Spleen (tissue), 11 donors: ENCODE measurements around the gene B9D1. TPM values are rescaled to one million over a fixed set of nuclear protein-coding genes. Genes with fewer than 3 reads are reported as not detected.
A peak's percentile ranks its signal among the peaks of the same experiment; 100 is the strongest.

Experiments used
- DNase-seq: peaks from one replicate; pipeline ENCODE4 v3.0.0-alpha.2; 2020
- H3K27ac ChIP-seq, 8 donors: fragments of 200-600 bp; sonication (generic) in 7 of 8; 1 replicate in 4 of 8; 2 replicates in 4 of 8; pipeline versions ENCODE4 v1.5.0 to v1.8.0; 2016 to 2021; ENCODE audit warnings: inconsistent platforms in 4 of 8, mild to moderate bottlenecking in 4 of 8, moderate library complexity in 1 of 8
- H3K27me3 ChIP-seq, 7 donors: fragments of 200-600 bp; sonication (generic) in 6 of 7; replicated peaks in 1 of 7; 1 replicate in 4 of 7; 2 replicates in 3 of 7; pipeline versions ENCODE4 v1.5.0 to v1.8.0; 2016 to 2021; ENCODE audit warnings: inconsistent platforms in 3 of 7, mild to moderate bottlenecking in 1 of 7
- H3K36me3 ChIP-seq, 6 donors: fragments of 200-600 bp; sonication (generic) in 5 of 6; 1 replicate in 4 of 6; 2 replicates in 2 of 6; pipeline versions ENCODE4 v1.5.0 to v1.8.0; 2016 to 2021; ENCODE audit warnings: inconsistent platforms in 2 of 6
- H3K4me1 ChIP-seq, 6 donors: fragments of 200-600 bp; sonication (generic) in 5 of 6; 1 replicate in 3 of 6; 2 replicates in 3 of 6; pipeline versions ENCODE4 v1.5.0 to v1.8.0; 2016 to 2021; ENCODE audit warnings: inconsistent platforms in 3 of 6
- H3K4me3 ChIP-seq, 8 donors: fragments of 200-600 bp; sonication (generic) in 7 of 8; 1 replicate in 4 of 8; 2 replicates in 4 of 8; pipeline versions ENCODE4 v1.5.0 to v1.8.0; 2016 to 2021; ENCODE audit warnings: inconsistent platforms in 4 of 8, mild to moderate bottlenecking in 4 of 8, moderate library complexity in 2 of 8
- H3K9me3 ChIP-seq, 8 donors: fragments of 200-600 bp; sonication (generic) in 7 of 8; 1 replicate in 4 of 8; 2 replicates in 4 of 8; pipeline versions ENCODE4 v1.5.0 to v1.8.0; 2016 to 2021; ENCODE audit warnings: inconsistent platforms in 4 of 8
- POLR2A ChIP-seq, 3 donors: fragments of 450-650 bp; IDR thresholded peaks; one replicate each; pipeline ENCODE4 v1.5.1; 2017; ENCODE audit warnings: antibody characterized with exemption in 3 of 3, mild to moderate bottlenecking in 1 of 3
- POLR2AphosphoS5 ChIP-seq, 3 donors: sonication (generic); formaldehyde crosslinking; IDR thresholded peaks; one replicate each; pipeline ENCODE4 v1.5.1; 2017; ENCODE audit warnings: antibody characterized with exemption in 3 of 3
- WGBS, 5 donors: extraction: QIAGEN DNeasy Blood & Tissue Kit in 3 of 5; methylation state at CpG; one replicate each; pipeline versions ENCODE4 v1.1.5 to v1.1.7; 2013 to 2018; 5-methylcytosine and 5-hydroxymethylcytosine counted together
- intact Hi-C: fragments of 100-400 bp; cut with DNase I; formaldehyde crosslinking; loops from one replicate; pipeline ENCODE4 v1.15.0; 2023; ENCODE audit warnings: low total_unique reads
- polyA plus RNA-seq, 3 donors: library from polyadenylated mRNA; stranded (reverse); fragments of 200-250 nt; gene quantifications; one replicate each; pipeline ENCODE4 v1.2.1, GENCODE V29; 2013
- total RNA-seq, 7 donors: library from RNA; depleted of rRNA in 3 of 7; stranded (reverse); fragments of >200 nt in 3 of 7; fragmentation: NEBNext Ultra II Directional in 4 of 7; extraction: Animal tissue kit (Norgen Biotek cat#: 25700) in 4 of 7; gene quantifications; one replicate each; pipeline versions ENCODE4 v1.1.0 to v1.2.1, GENCODE V29; 2016 to 2021
- TF ChIP-seq, protein P1 (sequence below), 11 experiments: fragments of 200-600 bp in 7 of 11; fragments of 450-650 bp in 4 of 11; sonication (generic) in 4 of 11; IDR thresholded peaks in 8 of 11; conservative IDR thresholded peaks in 3 of 11; 1 replicate in 7 of 11; 2 replicates in 4 of 11; pipeline versions ENCODE4 v1.4.0 to v1.8.0; 2016 to 2021; ENCODE audit warnings: antibody characterized with exemption in 11 of 11, inconsistent platforms in 4 of 11, mild to moderate bottlenecking in 1 of 11
- donor health status: healthy with polysubstance abuse.
- donor health status: DM: no; HTN: no; CAD: no; lungs with moderate emphysema.
- donor health status: DM: no; HTN: no; CAD: no.
- donor health status: Bipolar disorder and iron deficiency.
- donor health status: healthy.
- donor health status: DM: no; HTN: no; CAD: no.
- donor health status: DM: yes; HTN: yes; CAD: no.

The B9D1 gene
- total and polyA plus RNA-seq, 10 donors: 4.3 to 14.1 (median 7.3) TPM

DNA sequence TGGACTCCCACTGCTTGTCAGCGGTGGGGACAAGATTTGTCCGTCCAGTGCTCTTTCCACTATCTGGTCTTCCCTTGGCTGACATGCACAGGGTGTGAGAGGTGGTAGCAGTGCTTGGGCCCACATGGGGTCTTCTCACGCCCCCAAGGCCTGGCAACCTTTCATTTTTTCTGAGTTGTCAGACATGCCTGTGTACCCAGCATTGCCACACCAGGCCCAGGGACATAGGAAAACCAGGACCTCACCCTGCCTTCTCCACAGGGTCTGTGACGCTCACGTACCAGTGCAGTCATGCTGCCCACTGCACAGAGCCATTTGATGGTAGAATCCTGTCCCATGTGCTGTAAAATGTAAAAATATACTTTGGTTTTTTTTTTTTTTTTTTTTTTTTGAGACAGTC is 57.8 kb downstream of the B9D1 start:
- H3K36me3 ChIP-seq: peaks cover 0 to 2% (median 0%) of the 10 kb centered on the region in 6 donors
- WGBS, 5 donors: 82 to 93% (median 87%) methylated on average over 5 of the region's 5 CpGs
- H3K27me3 ChIP-seq: peaks cover 0 to 39% (median 0%) of the 10 kb centered on the region in 7 donors
- peak overlapping the region; percentile 13 to 82 (median 66) for H3K27ac ChIP-seq
- H3K4me1 ChIP-seq: peaks cover 44 to 82% (median 63%) of the 10 kb centered on the region in 6 donors
- intact Hi-C loops: no loop called here
- no peaks in the 10 kb centered on the region for H3K9me3 ChIP-seq
- DNase-seq: peak; percentile 69
- TF ChIP-seq, protein P1, sequence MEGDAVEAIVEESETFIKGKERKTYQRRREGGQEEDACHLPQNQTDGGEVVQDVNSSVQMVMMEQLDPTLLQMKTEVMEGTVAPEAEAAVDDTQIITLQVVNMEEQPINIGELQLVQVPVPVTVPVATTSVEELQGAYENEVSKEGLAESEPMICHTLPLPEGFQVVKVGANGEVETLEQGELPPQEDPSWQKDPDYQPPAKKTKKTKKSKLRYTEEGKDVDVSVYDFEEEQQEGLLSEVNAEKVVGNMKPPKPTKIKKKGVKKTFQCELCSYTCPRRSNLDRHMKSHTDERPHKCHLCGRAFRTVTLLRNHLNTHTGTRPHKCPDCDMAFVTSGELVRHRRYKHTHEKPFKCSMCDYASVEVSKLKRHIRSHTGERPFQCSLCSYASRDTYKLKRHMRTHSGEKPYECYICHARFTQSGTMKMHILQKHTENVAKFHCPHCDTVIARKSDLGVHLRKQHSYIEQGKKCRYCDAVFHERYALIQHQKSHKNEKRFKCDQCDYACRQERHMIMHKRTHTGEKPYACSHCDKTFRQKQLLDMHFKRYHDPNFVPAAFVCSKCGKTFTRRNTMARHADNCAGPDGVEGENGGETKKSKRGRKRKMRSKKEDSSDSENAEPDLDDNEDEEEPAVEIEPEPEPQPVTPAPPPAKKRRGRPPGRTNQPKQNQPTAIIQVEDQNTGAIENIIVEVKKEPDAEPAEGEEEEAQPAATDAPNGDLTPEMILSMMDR (IDR thresholded peaks at IDR 0.05 in 8 of 11, conservative IDR thresholded peaks at IDR 0.05 in 3 of 11): no peak
- TF ChIP-seq POLR2A (IDR thresholded peaks at IDR 0.05) (no peak), POLR2AphosphoS5 (IDR thresholded peaks at IDR 0.05) (no peak)
- no peak overlapping the region for H3K4me3 ChIP-seq

GRCh38 chr17:19304209-19304608 is 58.3 kb downstream of the B9D1 start:
- 29 to 54% (median 34%) methylated on average over 6 to 7 of the region's 7 CpGs for WGBS, 5 donors

GRCh38 chr17:19303367-19303776 is 59.2 kb downstream of the B9D1 start:
- TF ChIP-seq POLR2AphosphoS5 (IDR thresholded peaks at IDR 0.05) (peak in 2 of 3 donors; percentile 39 to 44), POLR2A (IDR thresholded peaks at IDR 0.05) (no peak)
- peak; percentile 79 for DNase-seq
- Histone ChIP-seq H3K4me1 (peaks cover 44 to 81% (median 61%) of the 10 kb centered on the region in 6 donors), H3K9me3 (no peaks in the 10 kb centered on the region), H3K36me3 (no peaks in the 10 kb centered on the region), H3K4me3 (no peak overlapping the region), H3K27ac (peak overlapping the region in 7 of 8 donors; percentile 37 to 82 (median 71)), H3K27me3 (peaks cover 0 to 36% (median 0%) of the 10 kb centered on the region in 7 donors)
- 37 to 64% (median 58%) methylated on average over 6 to 9 of the region's 9 CpGs for WGBS, 5 donors
- intact Hi-C loops: no loop called here

More at GRCh38 chr17:19304209-19304608, 58.3 kb downstream of the B9D1 start:
- intact Hi-C loops: no loop called here
- TF ChIP-seq POLR2A (IDR thresholded peaks at IDR 0.05): no peak
- peak; percentile 59 to 86 (median 60) for TF ChIP-seq POLR2AphosphoS5 (IDR thresholded peaks at IDR 0.05)
- H3K27me3 ChIP-seq: peaks cover 0 to 38% (median 0%) of the 10 kb centered on the region in 7 donors
- DNase-seq: peak; percentile 89
- no peaks in the 10 kb centered on the region for H3K9me3 ChIP-seq
- H3K4me3 ChIP-seq: no peak overlapping the region
- H3K36me3 ChIP-seq: no peaks in the 10 kb centered on the region
- H3K27ac ChIP-seq: peak overlapping the region; percentile 26 to 82 (median 66)
- peaks cover 44 to 81% (median 61%) of the 10 kb centered on the region in 6 donors for H3K4me1 ChIP-seq

GRCh38 chr17:19302791-19303331 is 59.7 kb downstream of the B9D1 start:
- H3K27ac ChIP-seq: peak overlapping the region in 7 of 8 donors; percentile 37 to 82 (median 71)
- peak; percentile 77 for DNase-seq

GRCh38 chr17:19301973-19302372 is 60.5 kb downstream of the B9D1 start:
- Histone ChIP-seq H3K9me3 (no peaks in the 10 kb centered on the region), H3K36me3 (no peaks in the 10 kb centered on the region), H3K27me3 (peaks cover 0 to 23% (median 0%) of the 10 kb centered on the region in 7 donors), H3K27ac (peak overlapping the region in 5 of 8 donors; percentile 13 to 82 (median 71)), H3K4me3 (no peak overlapping the region), H3K4me1 (peaks cover 44 to 71% (median 56%) of the 10 kb centered on the region in 6 donors)
- WGBS, 5 donors: 89 to 95% (median 93%) methylated on average over 9 of the region's 9 CpGs
- TF ChIP-seq, protein P1 (IDR thresholded peaks at IDR 0.05 in 8 of 11, conservative IDR thresholded peaks at IDR 0.05 in 3 of 11): no peak
- TF ChIP-seq POLR2A (IDR thresholded peaks at IDR 0.05) (no peak), POLR2AphosphoS5 (IDR thresholded peaks at IDR 0.05) (no peak)
- intact Hi-C loops: no loop called here
- DNase-seq: peak; percentile 66

More at GRCh38 chr17:19302791-19303331, 59.7 kb downstream of the B9D1 start:
- TF ChIP-seq POLR2AphosphoS5 (IDR thresholded peaks at IDR 0.05) (peak in 2 of 3 donors; percentile 3 to 45), POLR2A (IDR thresholded peaks at IDR 0.05) (no peak)
- no peaks in the 10 kb centered on the region for H3K9me3 ChIP-seq
- H3K4me3 ChIP-seq: no peak overlapping the region
- WGBS, 5 donors: 16 to 30% (median 27%) methylated on average over 7 to 9 of the region's 9 CpGs
- intact Hi-C loops: no loop called here
- no peaks in the 10 kb centered on the region for H3K36me3 ChIP-seq
- peaks cover 0 to 30% (median 0%) of the 10 kb centered on the region in 7 donors for H3K27me3 ChIP-seq
- peaks cover 44 to 75% (median 61%) of the 10 kb centered on the region in 6 donors for H3K4me1 ChIP-seq
